Epithelial cell of proximal tubule (primary cell): Measurements from ENCODE around the gene ARL10. TPM values are rescaled to one million over a fixed set of nuclear protein-coding genes. Genes with fewer than 3 reads are reported as not detected.

Experiments used
- DNase-seq: peaks from one replicate; pipeline ENCODE4 v3.0.0-alpha.2; 2011; ENCODE audit warnings: low read depth
- H3K4me3 ChIP-seq: 2 replicates; pipeline ENCODE4 v1.5.1; 2011; ENCODE audit warnings: low read depth, mild to moderate bottlenecking, low read length
- total RNA-seq: library from RNA; depleted of rRNA; stranded (reverse); fragments of >200 nt; gene quantifications from 2 replicates; pipeline ENCODE4 v1.2.3, GENCODE V29; 2015
- TF ChIP-seq, protein P1 (sequence below): conservative IDR thresholded peaks from 2 replicates; pipeline ENCODE4 v1.5.1; 2012; ENCODE audit warnings: low read depth, mild to moderate bottlenecking, low read length

The ARL10 gene
- total RNA-seq, 1 donor from 2014 or later: 3.4 TPM

DNA sequence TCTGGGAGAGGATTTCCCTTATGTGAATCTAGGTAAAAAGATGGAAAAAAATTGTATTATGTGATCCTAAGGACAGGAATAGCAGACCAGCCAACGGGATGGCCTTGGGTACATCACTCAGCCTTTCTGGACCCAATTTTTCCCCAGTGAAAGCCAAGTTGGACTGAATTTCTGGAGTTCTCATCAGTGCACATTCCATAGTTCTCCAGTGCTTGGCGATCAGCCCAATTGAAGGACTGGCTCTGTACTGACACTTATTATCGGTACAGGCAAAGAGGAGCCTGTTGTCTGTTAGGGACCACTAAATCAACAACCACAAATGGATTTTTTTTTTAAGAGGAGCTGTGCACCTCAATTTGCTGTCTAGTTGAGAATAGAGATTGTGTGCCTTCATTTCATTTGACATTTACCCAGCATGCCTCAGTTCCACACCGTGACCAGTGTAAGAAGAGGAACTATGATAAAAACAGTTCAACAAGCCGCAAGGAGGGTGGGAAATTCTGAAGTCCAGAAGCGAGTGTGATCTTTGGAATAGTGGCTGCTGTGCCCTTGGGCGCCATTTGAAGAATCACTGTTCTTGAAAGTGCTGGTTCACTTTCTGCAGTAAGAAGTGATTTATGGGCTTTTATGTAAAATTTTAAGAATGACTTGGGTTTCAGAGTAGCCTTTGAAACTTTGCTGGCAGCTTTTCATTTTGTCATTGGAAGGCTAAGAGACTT lies 8.0 kb downstream of the ARL10 start:
- no peak for DNase-seq
- TF ChIP-seq, protein P1, sequence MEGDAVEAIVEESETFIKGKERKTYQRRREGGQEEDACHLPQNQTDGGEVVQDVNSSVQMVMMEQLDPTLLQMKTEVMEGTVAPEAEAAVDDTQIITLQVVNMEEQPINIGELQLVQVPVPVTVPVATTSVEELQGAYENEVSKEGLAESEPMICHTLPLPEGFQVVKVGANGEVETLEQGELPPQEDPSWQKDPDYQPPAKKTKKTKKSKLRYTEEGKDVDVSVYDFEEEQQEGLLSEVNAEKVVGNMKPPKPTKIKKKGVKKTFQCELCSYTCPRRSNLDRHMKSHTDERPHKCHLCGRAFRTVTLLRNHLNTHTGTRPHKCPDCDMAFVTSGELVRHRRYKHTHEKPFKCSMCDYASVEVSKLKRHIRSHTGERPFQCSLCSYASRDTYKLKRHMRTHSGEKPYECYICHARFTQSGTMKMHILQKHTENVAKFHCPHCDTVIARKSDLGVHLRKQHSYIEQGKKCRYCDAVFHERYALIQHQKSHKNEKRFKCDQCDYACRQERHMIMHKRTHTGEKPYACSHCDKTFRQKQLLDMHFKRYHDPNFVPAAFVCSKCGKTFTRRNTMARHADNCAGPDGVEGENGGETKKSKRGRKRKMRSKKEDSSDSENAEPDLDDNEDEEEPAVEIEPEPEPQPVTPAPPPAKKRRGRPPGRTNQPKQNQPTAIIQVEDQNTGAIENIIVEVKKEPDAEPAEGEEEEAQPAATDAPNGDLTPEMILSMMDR: no peak
- H3K4me3 ChIP-seq: no peak overlapping the region

DNA sequence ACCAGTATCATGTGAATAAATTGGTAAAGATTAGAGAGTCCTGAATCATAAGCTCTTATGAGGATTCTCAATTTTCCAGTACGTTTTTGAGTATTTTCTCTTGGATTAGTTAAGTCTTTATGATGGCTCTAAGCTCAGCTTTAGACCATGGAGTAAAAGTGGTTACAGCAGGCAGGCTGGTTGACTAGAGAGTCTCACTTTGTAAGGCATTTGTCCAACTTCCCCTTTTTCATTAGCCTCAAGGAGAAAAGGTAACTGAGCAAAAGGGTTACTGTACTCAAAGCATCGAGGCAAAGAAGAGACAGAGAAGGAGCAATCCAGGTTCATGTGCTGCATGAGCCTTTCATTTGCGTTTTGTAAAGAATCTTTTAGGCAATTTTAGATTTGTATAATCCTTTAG lies 14.6 kb downstream of the ARL10 start:
- TF ChIP-seq, protein P1: no peak

DNA sequence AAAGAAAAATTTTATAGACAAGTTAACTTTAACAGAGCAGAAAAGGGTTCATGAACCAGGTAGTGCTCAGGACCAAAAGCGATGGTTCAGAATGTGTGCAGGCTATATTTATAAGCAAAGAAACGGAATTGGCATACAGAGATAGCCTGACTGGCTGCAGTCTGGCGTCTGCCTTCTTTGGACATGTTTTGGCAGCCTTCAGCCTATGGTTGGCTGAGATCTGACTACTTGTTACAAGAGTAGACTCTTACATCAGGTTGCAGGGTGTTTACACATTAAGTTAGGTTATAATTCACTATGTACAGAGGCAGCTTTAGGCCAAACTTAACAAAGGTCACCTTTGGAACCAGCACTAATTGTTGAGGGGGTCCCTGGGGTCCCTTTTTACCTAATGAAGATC lies 16.1 kb downstream of the ARL10 start:
- no peak for DNase-seq
- no peak overlapping the region for H3K4me3 ChIP-seq
- TF ChIP-seq, protein P1: no peak

More for the DNA sequence above, 14.6 kb downstream of the ARL10 start:
- no peak overlapping the region for H3K4me3 ChIP-seq
- DNase-seq: no peak

DNA sequence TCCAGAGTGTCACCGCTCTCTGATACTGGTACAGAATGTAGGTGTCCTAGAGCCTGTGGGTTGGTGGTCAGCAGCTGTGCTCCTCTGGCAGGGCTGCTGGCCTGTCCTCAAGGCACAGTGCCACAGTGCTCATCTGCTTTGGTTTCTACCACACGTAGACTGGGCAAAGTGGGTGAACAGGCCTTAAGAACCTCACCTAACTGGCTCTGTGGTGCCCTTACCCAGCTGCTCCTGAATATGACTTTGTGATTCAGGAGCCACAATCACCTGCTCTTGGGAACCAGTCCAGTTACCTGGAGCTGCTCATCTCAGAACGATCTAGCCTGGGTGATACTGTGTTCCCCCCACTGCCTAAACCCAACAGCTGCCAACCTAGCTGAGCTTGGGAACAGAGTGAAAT lies 16.7 kb downstream of the ARL10 start:
- H3K4me3 ChIP-seq: no peak overlapping the region
- TF ChIP-seq, protein P1: no peak
- no peak for DNase-seq

DNA sequence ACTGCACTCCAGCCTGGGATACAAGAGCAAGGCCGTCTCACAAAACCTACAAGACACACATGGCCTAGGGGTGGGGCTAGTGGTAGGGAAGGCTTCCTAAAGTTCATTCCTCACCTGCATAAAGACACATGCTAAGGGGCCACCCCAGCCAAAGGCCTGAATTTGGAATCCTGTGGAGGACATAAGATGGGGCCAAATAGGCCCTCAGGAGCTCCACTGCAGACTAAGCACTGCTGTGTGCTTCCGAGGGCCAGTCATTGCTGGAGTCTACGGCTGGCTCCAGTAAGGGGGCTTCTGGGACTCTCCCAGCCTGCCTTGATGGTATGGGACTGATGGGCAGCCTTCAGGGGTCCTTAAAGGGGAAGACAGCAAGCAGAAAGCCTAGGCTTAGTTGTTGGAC lies 17.4 kb downstream of the ARL10 start:
- no peak for DNase-seq
- H3K4me3 ChIP-seq: no peak overlapping the region
- TF ChIP-seq, protein P1: no peak

DNA sequence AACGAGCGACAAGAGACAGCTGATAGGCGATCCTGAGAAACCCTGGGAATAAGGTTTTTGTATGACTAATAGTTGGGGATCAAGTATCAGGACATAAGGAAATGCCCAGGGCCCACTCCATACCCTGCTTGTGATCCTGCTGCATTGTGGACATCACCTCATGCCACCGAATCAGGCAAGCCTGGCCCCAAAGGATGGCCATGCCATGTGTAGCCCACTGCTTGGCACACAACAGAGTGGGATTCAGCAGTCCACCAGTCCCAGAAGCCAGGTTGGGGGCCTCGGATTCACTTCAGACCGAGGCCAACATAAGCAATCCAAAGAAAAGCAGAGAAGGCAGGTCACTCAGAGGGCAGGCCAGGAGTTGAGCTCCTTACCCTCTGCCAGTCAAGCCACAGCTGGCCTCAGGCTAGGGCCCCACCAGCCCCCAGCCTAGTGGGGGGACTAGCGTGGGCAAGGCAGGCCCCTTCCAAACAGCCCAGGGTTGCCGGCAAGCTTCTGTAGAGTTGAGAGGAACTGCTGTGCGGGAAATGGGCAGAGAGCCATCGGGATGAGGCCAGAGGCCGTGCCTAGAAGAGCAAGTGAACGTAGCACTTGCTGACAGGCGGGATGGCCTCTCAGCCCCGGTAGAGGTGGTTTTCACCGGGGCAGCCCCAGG lies 18.1 kb downstream of the ARL10 start:
- TF ChIP-seq, protein P1: no peak
- DNase-seq: no peak
- H3K4me3 ChIP-seq: no peak overlapping the region
